K562 (cell line): ENCODE results near the gene REM1. TPM values are rescaled to one million over a fixed set of nuclear protein-coding genes. Genes with fewer than 3 reads are reported as not detected.
"Not testable (repeated sequence)": the region's sequence is repeated elsewhere in the genome, so short reads cannot be mapped to it uniquely, and the experiment has no call there.

ENCODE experiments used
- CC2D1A ChIP-seq: fragments of 450-650 bp; IDR thresholded peaks from 2 replicates; pipeline ENCODE4 v1.6.1; 2017; ENCODE audit warnings: mild to moderate bottlenecking
- EGR1 ChIP-seq: fragments of 450-650 bp; conservative IDR thresholded peaks from 2 replicates; pipeline ENCODE4 v1.6.1; 2017; ENCODE audit warnings: mild to moderate bottlenecking
- KDM4B ChIP-seq, 2 experiments: fragments of 450-650 bp in 1 of 2; sonication (generic) in 1 of 2; IDR thresholded peaks; 2 replicates each; pipeline ENCODE4 v1.6.1; 2016 to 2017; ENCODE audit warnings: borderline replicate concordance in 2 of 2, antibody characterized with exemption in 1 of 2, low read depth in 1 of 2, mild to moderate bottlenecking in 1 of 2
- MAZ ChIP-seq, 2 experiments: fragments of 450-650 bp in 1 of 2; sonication (generic) in 1 of 2; formaldehyde crosslinking; IDR thresholded peaks in 1 of 2; conservative IDR thresholded peaks in 1 of 2; 2 replicates each; pipeline versions ENCODE4 v1.4.0 to v1.5.0; 2020; ENCODE audit warnings: mild to moderate bottlenecking in 1 of 2, missing genetic modification reagents in 1 of 2
- PHB2 ChIP-seq: fragments of 450-650 bp; IDR thresholded peaks from 2 replicates; pipeline ENCODE4 v1.6.1; 2017; ENCODE audit warnings: low read depth
- RAD21 ChIP-seq, 2 experiments: fragments of 250-450 bp in 1 of 2; fragments of 450-650 bp in 1 of 2; sonication (Bioruptor Pico) in 1 of 2; formaldehyde crosslinking in 1 of 2; IDR thresholded peaks in 1 of 2; conservative IDR thresholded peaks in 1 of 2; 2 replicates each; pipeline versions ENCODE4 v1.4.0 to v1.8.0; 2020 to 2022; ENCODE audit warnings: mild to moderate bottlenecking in 2 of 2, moderate library complexity in 1 of 2
- TBP ChIP-seq: optimal IDR thresholded peaks from 2 replicates; pipeline ENCODE3; 2011; ENCODE audit warnings: low read depth, low read length, improper control_type of control experiment
- YY1 ChIP-seq, 3 experiments: IDR thresholded peaks; 2 replicates each; pipeline ENCODE4 v1.6.1; 2011; ENCODE audit warnings: low read length in 2 of 3, mild to moderate bottlenecking in 2 of 3, moderate library complexity in 2 of 3, borderline replicate concordance in 1 of 3, control low read depth in 1 of 3, low read depth in 1 of 3; ENCODE audit not compliant: insufficient read depth in 3 of 3, insufficient replicate concordance in 2 of 3, control insufficient read depth in 1 of 3, insufficient read length in 1 of 3; ENCODE audit errors: extremely low read depth in 1 of 3
- ZNF384 ChIP-seq: IDR thresholded peaks from 2 replicates; pipeline ENCODE4 v1.6.1; 2012; ENCODE audit warnings: low read depth, low read length, improper control_type of control experiment
- ZSCAN29 ChIP-seq: fragments of 450-650 bp; IDR thresholded peaks from 2 replicates; pipeline ENCODE4 v1.6.1; 2017
- polyA plus RNA-seq, 8 experiments: library from polyadenylated mRNA; depleted of rRNA in 4 of 8; stranded (reverse) in 5 of 8; unstranded in 3 of 8; fragments of >200 nt; fragmentation: Nextera tagmentation in 2 of 8; fragmentation: Illumina TruSeq in 1 of 8; extraction: Ambion mirVana in 2 of 8; extraction: Trizol in 1 of 8; gene quantifications; 2 replicates each; pipeline versions ENCODE4 v1.2.1 to v1.2.3, GENCODE V29; 2011 to 2014; ENCODE audit warnings: inconsistent platforms in 1 of 8, missing spikeins in 1 of 8
- total RNA-seq, 7 experiments: library from RNA; depleted of rRNA in 6 of 7; stranded (reverse); fragments of >200 nt in 6 of 7; fragmentation: Illumina TruSeq in 2 of 7; extraction: Trizol in 2 of 7; gene quantifications; 2 replicates each; pipeline versions ENCODE4 v1.2.1 to v1.2.3, GENCODE V29; 2011 to 2021; ENCODE audit warnings: low replicate concordance in 1 of 7
- TF ChIP-seq, protein P1 (sequence below), 2 experiments: fragments of 450-650 bp; formaldehyde crosslinking in 1 of 2; IDR thresholded peaks; 2 replicates each; pipeline versions ENCODE4 v1.4.0 to v1.6.1; 2014 to 2020; ENCODE audit warnings: mild to moderate bottlenecking in 2 of 2, borderline replicate concordance in 1 of 2, low read depth in 1 of 2
- TF ChIP-seq, protein P2 (sequence below): sonication (generic); formaldehyde crosslinking; IDR thresholded peaks from 2 replicates; pipeline ENCODE4 v1.8.0; 2022; ENCODE audit warnings: missing genetic modification reagents, mild to moderate bottlenecking, moderate library complexity, borderline replicate concordance
- TF ChIP-seq, protein P3 (sequence below): IDR thresholded peaks from 2 replicates; pipeline ENCODE4 v1.6.1; 2011; ENCODE audit warnings: borderline replicate concordance, low read depth, mild to moderate bottlenecking, moderate library complexity, low read length; ENCODE audit not compliant: insufficient read depth, poor library complexity, severe bottlenecking

REM1 gene
- total and polyA plus RNA-seq, 9 of the 15 experiments (the other 6 are each of a cell fraction or from before 2014, with no cell fraction given): not detected

DNA sequence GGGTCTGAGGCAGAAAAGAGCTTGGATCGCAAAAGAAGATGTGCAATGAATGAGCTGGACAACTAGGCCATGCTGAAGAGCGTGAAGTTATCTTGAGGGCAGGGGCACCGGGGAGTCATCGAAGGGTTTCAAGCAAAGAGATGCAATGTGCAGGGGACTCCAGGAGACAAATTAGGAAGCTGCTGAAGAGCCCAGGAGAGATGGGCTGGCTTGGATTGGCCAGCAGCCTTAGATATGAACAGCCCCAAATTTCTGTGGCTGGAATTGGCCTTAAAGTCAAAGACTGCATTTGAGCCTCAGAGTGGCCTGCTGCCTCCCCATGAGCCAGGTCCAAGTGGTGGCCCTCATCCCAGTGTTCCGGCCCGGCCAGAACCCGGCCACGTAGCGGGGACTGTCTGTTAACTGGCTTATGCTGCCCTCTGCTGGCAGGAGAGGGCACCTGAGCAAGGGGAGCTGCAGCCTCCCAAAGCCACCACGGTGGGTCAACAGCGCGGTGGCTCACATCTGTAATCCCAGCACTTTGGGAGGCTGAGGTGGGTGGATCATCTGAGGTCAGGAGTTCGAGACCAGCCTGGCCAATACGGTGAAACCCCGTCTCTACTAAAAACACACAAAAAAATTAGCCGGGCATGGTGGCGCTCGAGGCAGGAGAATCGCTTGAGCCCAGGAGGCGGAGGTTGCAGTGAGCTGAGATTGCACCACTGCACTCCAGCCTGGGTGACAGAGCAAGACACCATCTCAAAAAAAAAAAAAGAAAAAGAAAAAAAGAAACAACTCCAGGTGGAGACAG lies 28.0 kb downstream of the REM1 start (continued):
- TF ChIP-seq, protein P1, sequence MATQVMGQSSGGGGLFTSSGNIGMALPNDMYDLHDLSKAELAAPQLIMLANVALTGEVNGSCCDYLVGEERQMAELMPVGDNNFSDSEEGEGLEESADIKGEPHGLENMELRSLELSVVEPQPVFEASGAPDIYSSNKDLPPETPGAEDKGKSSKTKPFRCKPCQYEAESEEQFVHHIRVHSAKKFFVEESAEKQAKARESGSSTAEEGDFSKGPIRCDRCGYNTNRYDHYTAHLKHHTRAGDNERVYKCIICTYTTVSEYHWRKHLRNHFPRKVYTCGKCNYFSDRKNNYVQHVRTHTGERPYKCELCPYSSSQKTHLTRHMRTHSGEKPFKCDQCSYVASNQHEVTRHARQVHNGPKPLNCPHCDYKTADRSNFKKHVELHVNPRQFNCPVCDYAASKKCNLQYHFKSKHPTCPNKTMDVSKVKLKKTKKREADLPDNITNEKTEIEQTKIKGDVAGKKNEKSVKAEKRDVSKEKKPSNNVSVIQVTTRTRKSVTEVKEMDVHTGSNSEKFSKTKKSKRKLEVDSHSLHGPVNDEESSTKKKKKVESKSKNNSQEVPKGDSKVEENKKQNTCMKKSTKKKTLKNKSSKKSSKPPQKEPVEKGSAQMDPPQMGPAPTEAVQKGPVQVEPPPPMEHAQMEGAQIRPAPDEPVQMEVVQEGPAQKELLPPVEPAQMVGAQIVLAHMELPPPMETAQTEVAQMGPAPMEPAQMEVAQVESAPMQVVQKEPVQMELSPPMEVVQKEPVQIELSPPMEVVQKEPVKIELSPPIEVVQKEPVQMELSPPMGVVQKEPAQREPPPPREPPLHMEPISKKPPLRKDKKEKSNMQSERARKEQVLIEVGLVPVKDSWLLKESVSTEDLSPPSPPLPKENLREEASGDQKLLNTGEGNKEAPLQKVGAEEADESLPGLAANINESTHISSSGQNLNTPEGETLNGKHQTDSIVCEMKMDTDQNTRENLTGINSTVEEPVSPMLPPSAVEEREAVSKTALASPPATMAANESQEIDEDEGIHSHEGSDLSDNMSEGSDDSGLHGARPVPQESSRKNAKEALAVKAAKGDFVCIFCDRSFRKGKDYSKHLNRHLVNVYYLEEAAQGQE (IDR thresholded peaks at IDR 0.05; ENCODE audit: borderline replicate concordance): peak; percentile 89
- TF ChIP-seq, protein P1 (CRISPR knock-in tag; IDR thresholded peaks at IDR 0.05; ENCODE audit: low read depth): not testable (repeated sequence)
- TF ChIP-seq RAD21 (CRISPR knock-in tag; conservative IDR thresholded peaks at IDR 0.05 in 1 of 2, IDR thresholded peaks at IDR 0.05 in 1 of 2) (peak; percentile 88 to 96), YY1 (IDR thresholded peaks at IDR 0.05; ENCODE audit: borderline replicate concordance in 1 of 3, control insufficient read depth in 1 of 3, extremely low read depth in 1 of 3, insufficient read depth in 3 of 3, insufficient read length in 1 of 3, insufficient replicate concordance in 2 of 3, low read depth in 1 of 3, low read length in 2 of 3) (peak in 1 of 3 experiments; percentile 25), PHB2 (0 out of 2 replicates have a peak, but pooled peaks have one; percentile 10), MAZ (CRISPR knock-in tag; conservative IDR thresholded peaks at IDR 0.05 in 1 of 2, IDR thresholded peaks at IDR 0.05 in 1 of 2) (peak in 1 of 2 experiments; percentile 59; a peak in 2 of 4 replicates), ZSCAN29 (0 out of 2 replicates have a peak, but pooled peaks have one; percentile 20), ZNF384 (peak; percentile 77), TBP (peak; percentile 93), KDM4B (IDR thresholded peaks at IDR 0.05; ENCODE audit: borderline replicate concordance in 2 of 2, low read depth in 1 of 2) (peak in 1 of 2 experiments; percentile 52; a peak in 1 of 4 replicates), CC2D1A (peak; percentile 83), EGR1 (peak; percentile 82)
- TF ChIP-seq, protein P2, sequence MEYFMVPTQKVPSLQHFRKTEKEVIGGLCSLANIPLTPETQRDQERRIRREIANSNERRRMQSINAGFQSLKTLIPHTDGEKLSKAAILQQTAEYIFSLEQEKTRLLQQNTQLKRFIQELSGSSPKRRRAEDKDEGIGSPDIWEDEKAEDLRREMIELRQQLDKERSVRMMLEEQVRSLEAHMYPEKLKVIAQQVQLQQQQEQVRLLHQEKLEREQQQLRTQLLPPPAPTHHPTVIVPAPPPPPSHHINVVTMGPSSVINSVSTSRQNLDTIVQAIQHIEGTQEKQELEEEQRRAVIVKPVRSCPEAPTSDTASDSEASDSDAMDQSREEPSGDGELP: peak; percentile 68; the same call in 1 of the 2 replicates
- TF ChIP-seq, protein P3, sequence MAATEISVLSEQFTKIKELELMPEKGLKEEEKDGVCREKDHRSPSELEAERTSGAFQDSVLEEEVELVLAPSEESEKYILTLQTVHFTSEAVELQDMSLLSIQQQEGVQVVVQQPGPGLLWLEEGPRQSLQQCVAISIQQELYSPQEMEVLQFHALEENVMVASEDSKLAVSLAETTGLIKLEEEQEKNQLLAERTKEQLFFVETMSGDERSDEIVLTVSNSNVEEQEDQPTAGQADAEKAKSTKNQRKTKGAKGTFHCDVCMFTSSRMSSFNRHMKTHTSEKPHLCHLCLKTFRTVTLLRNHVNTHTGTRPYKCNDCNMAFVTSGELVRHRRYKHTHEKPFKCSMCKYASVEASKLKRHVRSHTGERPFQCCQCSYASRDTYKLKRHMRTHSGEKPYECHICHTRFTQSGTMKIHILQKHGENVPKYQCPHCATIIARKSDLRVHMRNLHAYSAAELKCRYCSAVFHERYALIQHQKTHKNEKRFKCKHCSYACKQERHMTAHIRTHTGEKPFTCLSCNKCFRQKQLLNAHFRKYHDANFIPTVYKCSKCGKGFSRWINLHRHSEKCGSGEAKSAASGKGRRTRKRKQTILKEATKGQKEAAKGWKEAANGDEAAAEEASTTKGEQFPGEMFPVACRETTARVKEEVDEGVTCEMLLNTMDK: peak; percentile 44
